ENCODE measurements around the gene ZFAND4. TPM values are rescaled to one million over a fixed set of nuclear protein-coding genes. Genes with fewer than 3 reads are reported as not detected.
"Not testable (repeated sequence)": the region's sequence is repeated elsewhere in the genome, so short reads cannot be mapped to it uniquely, and the experiment has no call there.

Gene ZFAND4
- total RNA-seq, result 17.2 TPM

- peak; percentile 97 for DNase-seq
Measured at GRCh38 chr10:45672181-45673073, at the start of gene ZFAND4. Gene ZFAND4, minus strand, starts transcription at chr10:45672772. Its CDS starts 9,047 bp downstream, at chr10:45663725.

- not testable (repeated sequence) for DNase-seq
Measured at GRCh38 chr10:45721503-45721902, 48.9 kb upstream of the ZFAND4 start.

GRCh38 chr10:45717642-45718041, 45.1 kb upstream of the ZFAND4 start:
- DNase-seq, result not testable (repeated sequence)

- not testable (repeated sequence) for DNase-seq
Measured at GRCh38 chr10:45717053-45717452, 44.5 kb upstream of the ZFAND4 start.

GRCh38 chr10:45711223-45711622, 38.7 kb upstream of the ZFAND4 start:
- not testable (repeated sequence) for DNase-seq

- not testable (repeated sequence) for DNase-seq
Measured at GRCh38 chr10:45710200-45710796, 37.7 kb upstream of the ZFAND4 start.

GRCh38 chr10:45678467-45678866, 5.9 kb upstream of the ZFAND4 start:
- DNase-seq, result not testable (repeated sequence)

GRCh38 chr10:45675388-45675787, 2.8 kb upstream of the ZFAND4 start:
- no peak for DNase-seq

- DNase-seq, result no peak
Measured at GRCh38 chr10:45673074-45673648, 589 bp upstream of the ZFAND4 start.

- DNase-seq, result not testable (repeated sequence)
Measured at GRCh38 chr10:45671300-45671699, 1.3 kb downstream of the ZFAND4 start.

GRCh38 chr10:45669897-45670296, 2.7 kb downstream of the ZFAND4 start:
- not testable (repeated sequence) for DNase-seq

- DNase-seq, result no peak
Measured at GRCh38 chr10:45660876-45661411, 11.6 kb downstream of the ZFAND4 start.

- no peak for DNase-seq
Measured at GRCh38 chr10:45657033-45657926, 15.3 kb downstream of the ZFAND4 start.

GRCh38 chr10:45655219-45655618, 17.4 kb downstream of the ZFAND4 start:
- no peak for DNase-seq

GRCh38 chr10:45654753-45655141, 17.8 kb downstream of the ZFAND4 start:
- DNase-seq, result not testable (repeated sequence)

- no peak for DNase-seq
Measured at GRCh38 chr10:45653454-45653853, 19.1 kb downstream of the ZFAND4 start.

- DNase-seq, result no peak
Measured at GRCh38 chr10:45652511-45652910, 20.1 kb downstream of the ZFAND4 start.

GRCh38 chr10:45649296-45649695, 23.3 kb downstream of the ZFAND4 start:
- no peak for DNase-seq

GRCh38 chr10:45647118-45647517, 25.5 kb downstream of the ZFAND4 start:
- DNase-seq, result no peak

- DNase-seq, result no peak
Measured at GRCh38 chr10:45646384-45647050, 26.1 kb downstream of the ZFAND4 start.

GRCh38 chr10:45644527-45644926, 28.0 kb downstream of the ZFAND4 start:
- no peak for DNase-seq

Measured in tongue (tissue), 2 donors.